CD4-positive, CD25-positive, alpha-beta regulatory T cell (primary cell): ENCODE measurements around the gene SLC43A1. TPM values are rescaled to one million over a fixed set of nuclear protein-coding genes. Genes with fewer than 3 reads are reported as not detected.

Experiments used
- ATAC-seq, 2 donors: fragments of 150-1000 bp; cut with Tn5 transposase; one replicate each; pipeline ENCODE4 v1.10.0; 2021; ENCODE audit warnings: low read depth in 2 of 2, moderate number of reproducible peaks in 2 of 2, moderate library complexity in 1 of 2
- DNase-seq, 3 donors: peaks; one replicate each; pipeline versions ENCODE4 v3.0.0 to v3.0.0-alpha.2; 2012 to 2022; ENCODE audit warnings: mixed read lengths in 1 of 3
- H3K27ac ChIP-seq: one replicate; pipeline ENCODE4 v1.7.0; 2013; ENCODE audit warnings: mild to moderate bottlenecking, low read length; ENCODE audit not compliant: insufficient read depth, poor library complexity, severe bottlenecking
- H3K27me3 ChIP-seq: one replicate; pipeline ENCODE4 v1.7.0; 2013; ENCODE audit warnings: low read length; ENCODE audit not compliant: control insufficient read depth, insufficient read depth
- H3K36me3 ChIP-seq: one replicate; pipeline ENCODE4 v1.7.0; 2013; ENCODE audit warnings: mild to moderate bottlenecking, low read length, moderate library complexity; ENCODE audit not compliant: control insufficient read depth, insufficient read depth
- H3K4me1 ChIP-seq: 2 replicates; pipeline ENCODE4 v1.7.0; 2013; ENCODE audit warnings: mild to moderate bottlenecking, low read length; ENCODE audit not compliant: insufficient read depth, control insufficient read depth, poor library complexity, severe bottlenecking
- H3K4me3 ChIP-seq: one replicate; pipeline ENCODE4 v1.7.0; 2013; ENCODE audit warnings: low read depth, mild to moderate bottlenecking, low read length, moderate library complexity
- H3K9me3 ChIP-seq, 2 experiments: 1 replicate in 1 of 2; 2 replicates in 1 of 2; pipeline ENCODE4 v1.7.0; 2013; ENCODE audit warnings: low read length in 2 of 2, mild to moderate bottlenecking in 1 of 2, moderate library complexity in 1 of 2; ENCODE audit not compliant: control insufficient read depth in 2 of 2
- H3K27ac Mint-ChIP-seq, 3 donors: one replicate each; pipeline ENCODE4 v1.8.0; 2020 to 2022; ENCODE audit warnings: mild to moderate bottlenecking in 3 of 3, mixed read lengths in 3 of 3, moderate library complexity in 2 of 3
- H3K27me3 Mint-ChIP-seq: one replicate; pipeline ENCODE4 v1.8.0; 2022; ENCODE audit warnings: mild to moderate bottlenecking, mixed read lengths
- H3K36me3 Mint-ChIP-seq: one replicate; pipeline ENCODE4 v1.8.0; 2020; ENCODE audit warnings: mixed read lengths
- H3K4me1 Mint-ChIP-seq, 4 donors: one replicate each; pipeline ENCODE4 v1.8.0; 2020 to 2022; ENCODE audit warnings: mixed read lengths in 4 of 4, mild to moderate bottlenecking in 1 of 4
- H3K4me3 Mint-ChIP-seq, 4 donors: one replicate each; pipeline ENCODE4 v1.8.0; 2020 to 2022; ENCODE audit warnings: mild to moderate bottlenecking in 4 of 4, mixed read lengths in 4 of 4, moderate library complexity in 3 of 4
- H3K9me3 Mint-ChIP-seq, 7 donors: one replicate each; pipeline ENCODE4 v1.8.0; 2020 to 2022; ENCODE audit warnings: mixed read lengths in 7 of 7, mild to moderate bottlenecking in 3 of 7, moderate library complexity in 2 of 7
- polyA plus RNA-seq, 4 donors: library from polyadenylated mRNA; unstranded; fragments of 300-500 nt; fragmentation: Illumina TruSeq; gene quantifications; one replicate each; pipeline ENCODE4 v1.2.3, GENCODE V29; 2021
- total RNA-seq: library from RNA; stranded (reverse); gene quantifications from one replicate; pipeline ENCODE4 v1.2.3, GENCODE V29; 2022

The SLC43A1 gene
- total and polyA plus RNA-seq, 5 donors from 2014 or later = 12.8 to 29.9 (median 25.0) TPM

- peak overlapping the region; percentile 75 to 97 (median 90) for H3K4me3 Mint-ChIP-seq
- H3K27ac Mint-ChIP-seq = peak overlapping the region in 2 of 3 donors; percentile 78 to 94
- peaks cover 0 to 4% (median 0%) of the 10 kb centered on the region in 7 donors for H3K9me3 Mint-ChIP-seq
- DNase-seq (peak in 2 of 3 donors; percentile 29 to 49), ATAC-seq (peak; percentile 28 to 39)
- H3K27me3 Mint-ChIP-seq = peaks cover 67% of the 10 kb centered on the region
- Histone ChIP-seq H3K4me1 (peaks cover 43% of the 10 kb centered on the region), H3K9me3 (no peaks in the 10 kb centered on the region), H3K36me3 (no peaks in the 10 kb centered on the region), H3K27ac (no peak overlapping the region), H3K27me3 (peaks cover 10% of the 10 kb centered on the region), H3K4me3 (peak overlapping the region; percentile 78)
- no peaks in the 10 kb centered on the region for H3K36me3 Mint-ChIP-seq
- peaks cover 5 to 34% (median 20%) of the 10 kb centered on the region in 4 donors for H3K4me1 Mint-ChIP-seq
Observed at GRCh38 chr11:57459164-57460021, 56.1 kb downstream of the SLC43A1 start.

GRCh38 chr11:57458410-57459163, 56.9 kb downstream of the SLC43A1 start:
- H3K36me3 ChIP-seq = no peaks in the 10 kb centered on the region
- no peaks in the 10 kb centered on the region for H3K9me3 ChIP-seq
- H3K9me3 Mint-ChIP-seq = peaks cover 0 to 4% (median 0%) of the 10 kb centered on the region in 7 donors
- H3K27me3 ChIP-seq = peaks cover 10% of the 10 kb centered on the region
- ATAC-seq (no peak), DNase-seq (peak in 2 of 3 donors; percentile 26 to 43)
- no peak overlapping the region for H3K27ac ChIP-seq
- H3K27me3 Mint-ChIP-seq = peaks cover 60% of the 10 kb centered on the region
- H3K4me3 Mint-ChIP-seq = peak overlapping the region; percentile 75 to 97 (median 90)
- H3K4me1 ChIP-seq = peaks cover 43% of the 10 kb centered on the region
- H3K27ac Mint-ChIP-seq = peak overlapping the region in 2 of 3 donors; percentile 67 to 85
- peaks cover 5 to 34% (median 20%) of the 10 kb centered on the region in 4 donors for H3K4me1 Mint-ChIP-seq
- H3K4me3 ChIP-seq = peak overlapping the region; percentile 78
- no peaks in the 10 kb centered on the region for H3K36me3 Mint-ChIP-seq

- DNase-seq = no peak
- H3K36me3 ChIP-seq = no peaks in the 10 kb centered on the region
- Mint-ChIP-seq H3K27ac (no peak overlapping the region), H3K27me3 (peaks cover 56% of the 10 kb centered on the region), H3K4me3 (peak overlapping the region in 3 of 4 donors; percentile 79 to 86 (median 82)), H3K36me3 (no peaks in the 10 kb centered on the region), H3K9me3 (peaks cover 0 to 4% (median 0%) of the 10 kb centered on the region in 7 donors), H3K4me1 (peaks cover 5 to 34% (median 20%) of the 10 kb centered on the region in 4 donors)
- no peak for ATAC-seq
- peaks cover 10% of the 10 kb centered on the region for H3K27me3 ChIP-seq
- no peak overlapping the region for H3K27ac ChIP-seq
- H3K4me3 ChIP-seq = no peak overlapping the region
- peaks cover 43% of the 10 kb centered on the region for H3K4me1 ChIP-seq
- H3K9me3 ChIP-seq = no peaks in the 10 kb centered on the region
Observed at GRCh38 chr11:57458060-57458409, 57.5 kb downstream of the SLC43A1 start.

GRCh38 chr11:57457643-57458023, 57.9 kb downstream of the SLC43A1 start:
- H3K4me1 Mint-ChIP-seq = peaks cover 5 to 34% (median 18%) of the 10 kb centered on the region in 4 donors
- DNase-seq (no peak), ATAC-seq (peak; percentile 9 to 24)
- no peak overlapping the region for H3K27ac ChIP-seq
- peaks cover 43% of the 10 kb centered on the region for H3K4me1 ChIP-seq
- H3K27me3 ChIP-seq = peaks cover 10% of the 10 kb centered on the region
- no peaks in the 10 kb centered on the region for H3K36me3 Mint-ChIP-seq
- H3K36me3 ChIP-seq = no peaks in the 10 kb centered on the region
- peak overlapping the region; percentile 75 to 86 (median 80) for H3K4me3 Mint-ChIP-seq
- peaks cover 52% of the 10 kb centered on the region for H3K27me3 Mint-ChIP-seq
- H3K27ac Mint-ChIP-seq = no peak overlapping the region
- peaks cover 0 to 4% (median 0%) of the 10 kb centered on the region in 7 donors for H3K9me3 Mint-ChIP-seq
- H3K9me3 ChIP-seq = no peaks in the 10 kb centered on the region
- H3K4me3 ChIP-seq = no peak overlapping the region

GRCh38 chr11:57456960-57457642, 58.4 kb downstream of the SLC43A1 start:
- Histone ChIP-seq H3K4me1 (peaks cover 43% of the 10 kb centered on the region), H3K4me3 (no peak overlapping the region), H3K27ac (no peak overlapping the region), H3K9me3 (no peaks in the 10 kb centered on the region), H3K36me3 (no peaks in the 10 kb centered on the region), H3K27me3 (peaks cover 10% of the 10 kb centered on the region)
- peak; percentile 55 to 65 (median 61) for DNase-seq
- Mint-ChIP-seq H3K27me3 (peaks cover 53% of the 10 kb centered on the region), H3K36me3 (no peaks in the 10 kb centered on the region), H3K9me3 (peaks cover 0 to 4% (median 0%) of the 10 kb centered on the region in 7 donors), H3K27ac (no peak overlapping the region), H3K4me1 (peaks cover 5 to 34% (median 18%) of the 10 kb centered on the region in 4 donors), H3K4me3 (peak overlapping the region; percentile 75 to 86 (median 80))
- peak; percentile 59 to 62 for ATAC-seq

- Histone ChIP-seq H3K36me3 (no peaks in the 10 kb centered on the region), H3K4me3 (no peak overlapping the region), H3K9me3 (no peaks in the 10 kb centered on the region), H3K27ac (no peak overlapping the region), H3K27me3 (peaks cover 6% of the 10 kb centered on the region), H3K4me1 (peaks cover 18% of the 10 kb centered on the region)
- Mint-ChIP-seq H3K27ac (no peak overlapping the region), H3K36me3 (no peaks in the 10 kb centered on the region), H3K4me1 (peaks cover 0 to 14% (median 7%) of the 10 kb centered on the region in 4 donors), H3K9me3 (peaks cover 0 to 1% (median 0%) of the 10 kb centered on the region in 7 donors), H3K27me3 (peaks cover 47% of the 10 kb centered on the region), H3K4me3 (no peak overlapping the region)
- ATAC-seq = no peak
- DNase-seq = no peak
Observed at GRCh38 chr11:57453543-57454177, 61.8 kb downstream of the SLC43A1 start.

- no peaks in the 10 kb centered on the region for H3K4me1 Mint-ChIP-seq
- H3K4me3 Mint-ChIP-seq = no peak overlapping the region
- DNase-seq = no peak
- Histone ChIP-seq H3K36me3 (no peaks in the 10 kb centered on the region), H3K4me3 (no peak overlapping the region), H3K27ac (no peak overlapping the region), H3K4me1 (no peaks in the 10 kb centered on the region), H3K9me3 (no peaks in the 10 kb centered on the region), H3K27me3 (no peaks in the 10 kb centered on the region)
- no peak for ATAC-seq
- no peak overlapping the region for H3K27ac Mint-ChIP-seq
- H3K27me3 Mint-ChIP-seq = peaks cover 19% of the 10 kb centered on the region
- H3K9me3 Mint-ChIP-seq = peaks cover 0 to 2% (median 0%) of the 10 kb centered on the region in 7 donors
- H3K36me3 Mint-ChIP-seq = no peaks in the 10 kb centered on the region
Observed at GRCh38 chr11:57446055-57446454, 69.4 kb downstream of the SLC43A1 start.
